Type B pancreatic cell (in vitro differentiated cells): Measurements from ENCODE around the gene DOK5. TPM values are rescaled to one million over a fixed set of nuclear protein-coding genes. Genes with fewer than 3 reads are reported as not detected.

Experiments
- DNase-seq: peaks from one replicate; pipeline ENCODE4 v3.0.0; 2021; ENCODE audit warnings: mixed read lengths; ENCODE audit not compliant: unreplicated experiment; ENCODE audit errors: extremely low spot score
- H3K27ac Mint-ChIP-seq: 2 replicates; pipeline ENCODE4 v1.8.0; 2021; ENCODE audit warnings: mild to moderate bottlenecking, mixed read lengths
- H3K27me3 Mint-ChIP-seq: 2 replicates; pipeline ENCODE4 v1.8.0; 2021; ENCODE audit warnings: mixed read lengths
- H3K36me3 Mint-ChIP-seq: 2 replicates; pipeline ENCODE4 v1.8.0; 2021; ENCODE audit warnings: mixed read lengths
- H3K4me1 Mint-ChIP-seq: one replicate; pipeline ENCODE4 v1.8.0; 2021; ENCODE audit warnings: mixed read lengths; ENCODE audit not compliant: unreplicated experiment
- H3K4me3 Mint-ChIP-seq: 2 replicates; pipeline ENCODE4 v1.8.0; 2021; ENCODE audit warnings: mild to moderate bottlenecking, mixed read lengths
- H3K9me3 Mint-ChIP-seq: 2 replicates; pipeline ENCODE4 v1.8.0; 2021; ENCODE audit warnings: mixed read lengths
- CTCF ChIP-seq: fragments of 200-600 bp; sonication (generic); conservative IDR thresholded peaks from 2 replicates; pipeline ENCODE4 v1.5.0; 2021; ENCODE audit warnings: antibody characterized with exemption, mild to moderate bottlenecking
- total RNA-seq: library from RNA; stranded (reverse); gene quantifications from 2 replicates; pipeline ENCODE4 v1.2.1, GENCODE V29; 2021; ENCODE audit warnings: low replicate concordance

DOK5 gene
- total RNA-seq, 1 donor from 2014 or later = 26.9 TPM

- no peaks in the 10 kb centered on the region for H3K4me1 Mint-ChIP-seq
- no peaks in the 10 kb centered on the region for H3K27me3 Mint-ChIP-seq
- no peak overlapping the region for H3K27ac Mint-ChIP-seq
- H3K4me3 Mint-ChIP-seq = no peak overlapping the region
- DNase-seq = no peak
- H3K36me3 Mint-ChIP-seq = no peaks in the 10 kb centered on the region
- no peak for TF ChIP-seq CTCF
- no peaks in the 10 kb centered on the region for H3K9me3 Mint-ChIP-seq
These were observed 74.4 kb downstream of the DOK5 start for GRCh38 chr20:54549658-54550326.

DNA sequence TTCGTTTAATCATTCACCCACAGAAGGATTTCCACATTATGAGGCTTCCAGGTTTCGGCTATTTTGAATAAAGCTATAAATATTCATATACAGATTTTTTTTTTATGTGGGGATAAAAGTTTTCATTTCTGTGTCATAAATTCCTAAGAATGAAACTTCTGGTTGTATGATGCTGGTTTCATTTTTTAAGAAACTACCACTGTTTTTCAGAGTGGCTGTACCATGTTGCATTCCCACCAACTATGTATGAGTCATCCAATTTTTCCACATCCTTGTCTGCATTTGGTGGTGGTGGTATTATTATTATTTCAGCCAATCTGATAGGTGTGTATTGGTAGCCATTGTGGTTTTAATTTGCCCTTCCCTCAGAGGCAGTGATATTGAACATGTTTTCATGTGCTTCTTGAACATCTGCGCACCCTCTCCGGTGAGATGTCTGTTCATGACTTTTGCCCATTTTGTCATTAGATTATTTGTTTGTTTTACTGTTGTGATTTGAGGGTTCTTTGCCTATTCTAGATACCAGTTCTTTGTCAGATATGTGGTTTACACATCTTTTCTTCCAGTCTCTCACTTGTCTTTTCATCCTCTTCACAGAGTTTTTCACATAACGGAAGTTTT lies 75.5 kb downstream of the DOK5 start:
- H3K4me3 Mint-ChIP-seq = no peak overlapping the region
- H3K9me3 Mint-ChIP-seq = no peaks in the 10 kb centered on the region
- no peaks in the 10 kb centered on the region for H3K36me3 Mint-ChIP-seq
- no peak overlapping the region for H3K27ac Mint-ChIP-seq
- TF ChIP-seq CTCF = no peak
- no peaks in the 10 kb centered on the region for H3K4me1 Mint-ChIP-seq
- DNase-seq = no peak
- H3K27me3 Mint-ChIP-seq = no peaks in the 10 kb centered on the region

- Mint-ChIP-seq H3K27ac (no peak overlapping the region), H3K36me3 (peaks cover 4% of the 10 kb centered on the region), H3K4me3 (no peak overlapping the region), H3K9me3 (no peaks in the 10 kb centered on the region), H3K27me3 (peaks cover 5% of the 10 kb centered on the region), H3K4me1 (no peaks in the 10 kb centered on the region)
- no peak for DNase-seq
- TF ChIP-seq CTCF = no peak
These were observed 78.6 kb downstream of the DOK5 start for GRCh38 chr20:54554006-54554405.

- DNase-seq = no peak
- Mint-ChIP-seq H3K4me3 (no peak overlapping the region), H3K36me3 (peaks cover 4% of the 10 kb centered on the region), H3K27ac (no peak overlapping the region), H3K9me3 (no peaks in the 10 kb centered on the region), H3K27me3 (peaks cover 5% of the 10 kb centered on the region), H3K4me1 (no peaks in the 10 kb centered on the region)
- no peak for TF ChIP-seq CTCF
These were observed 79.8 kb downstream of the DOK5 start for GRCh38 chr20:54555150-54555549.

DNA sequence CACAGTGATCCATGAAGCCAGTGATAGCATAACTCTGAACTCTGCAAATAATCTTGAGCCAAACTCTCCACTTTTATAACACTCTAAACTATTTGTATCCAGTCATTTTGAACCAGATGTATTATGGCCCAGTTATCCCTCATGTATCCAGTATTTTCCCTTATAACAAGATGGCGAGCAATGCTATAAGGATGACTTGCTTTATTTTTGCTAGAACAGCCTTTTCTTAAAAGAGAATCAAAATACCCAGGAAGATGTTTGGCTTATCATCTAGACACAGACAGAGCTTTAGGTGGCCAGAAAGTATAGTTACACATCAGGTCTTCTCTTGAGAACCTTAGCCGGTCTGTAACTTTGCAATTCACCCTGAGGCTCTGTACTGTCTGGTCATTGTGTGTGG lies 81.0 kb downstream of the DOK5 start:
- no peak for DNase-seq
- H3K27me3 Mint-ChIP-seq = peaks cover 5% of the 10 kb centered on the region
- no peak for TF ChIP-seq CTCF
- peaks cover 4% of the 10 kb centered on the region for H3K36me3 Mint-ChIP-seq
- no peaks in the 10 kb centered on the region for H3K9me3 Mint-ChIP-seq
- H3K4me1 Mint-ChIP-seq = no peaks in the 10 kb centered on the region
- no peak overlapping the region for H3K4me3 Mint-ChIP-seq
- no peak overlapping the region for H3K27ac Mint-ChIP-seq
